SH-SY5Y (cell line): ENCODE results near the gene SLC25A1.

Experiments used
- GATA2 ChIP-seq: IDR thresholded peaks from 2 replicates; pipeline ENCODE4 v1.6.1; 2011; ENCODE audit warnings: mild to moderate bottlenecking, low read depth, low read length
- GATA3 ChIP-seq: IDR thresholded peaks from 2 replicates; pipeline ENCODE4 v1.6.1; 2011; ENCODE audit warnings: low read depth, mild to moderate bottlenecking, low read length, moderate library complexity

Gene SLC25A1

DNA sequence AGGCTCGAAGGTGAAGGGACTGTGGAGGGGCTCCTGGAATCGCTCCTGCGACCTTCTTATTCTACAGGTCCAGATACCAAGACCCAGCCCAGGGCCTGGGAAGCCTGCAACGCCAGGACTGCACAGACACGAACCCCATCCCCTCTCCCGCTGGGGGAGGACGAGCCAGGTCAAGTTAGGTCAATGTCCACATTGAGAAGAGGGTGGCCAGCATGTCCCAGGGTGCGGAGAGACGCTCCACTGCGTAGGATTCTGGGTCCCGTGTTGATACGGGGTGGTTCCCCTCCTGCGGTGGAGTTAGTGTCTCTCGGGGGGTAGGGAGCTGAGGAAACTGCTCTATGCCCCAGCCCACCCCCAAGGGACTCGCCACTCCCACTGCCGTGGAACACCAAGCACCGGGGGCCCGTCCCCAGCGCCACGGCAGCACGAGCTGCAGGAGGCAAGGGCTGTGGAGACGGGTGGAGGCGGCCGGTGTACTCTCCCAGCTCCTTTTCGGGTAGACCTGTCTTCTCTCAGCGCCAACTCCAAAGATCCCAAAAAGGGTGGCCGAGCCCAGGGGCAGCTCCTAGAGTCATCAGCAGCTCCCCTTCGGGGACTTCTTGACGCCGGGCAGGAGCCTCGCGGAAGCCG is 30.0 kb downstream of the SLC25A1 start:
- no peak for TF ChIP-seq GATA3

DNA sequence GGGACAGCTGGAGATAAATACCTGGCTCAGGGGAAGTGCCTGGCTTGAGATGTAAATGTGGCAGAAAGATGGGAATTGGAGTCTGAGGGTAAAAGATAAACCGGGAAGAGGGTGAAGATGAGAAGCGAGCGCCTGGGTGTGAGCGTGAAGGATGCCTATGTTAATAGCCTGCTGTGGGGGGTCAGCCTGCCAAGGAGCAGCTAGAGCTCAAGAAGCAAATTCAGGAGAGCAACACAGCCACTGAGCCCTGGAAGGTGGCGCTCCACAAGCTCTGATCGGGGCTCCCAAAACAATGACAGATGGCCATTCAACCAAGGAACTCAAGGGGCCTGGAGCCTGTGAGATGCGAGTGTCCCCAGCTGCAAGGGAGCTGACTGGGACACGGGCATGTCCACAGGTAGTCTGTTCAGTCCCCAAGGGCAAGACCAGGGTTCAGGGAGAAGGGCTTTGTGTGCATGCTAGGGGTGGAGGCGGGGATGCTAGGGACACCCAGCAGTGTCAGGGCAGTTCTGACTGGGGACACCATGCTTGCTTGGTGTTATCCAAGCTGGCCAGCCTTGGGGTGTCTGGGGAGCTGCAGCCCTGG is 31.2 kb downstream of the SLC25A1 start:
- TF ChIP-seq GATA3, result no peak
- no peak for TF ChIP-seq GATA2

- TF ChIP-seq GATA3, result no peak
- TF ChIP-seq GATA2, result no peak
Measured at GRCh38 chr22:19146215-19146968, 32.1 kb downstream of the SLC25A1 start.

DNA sequence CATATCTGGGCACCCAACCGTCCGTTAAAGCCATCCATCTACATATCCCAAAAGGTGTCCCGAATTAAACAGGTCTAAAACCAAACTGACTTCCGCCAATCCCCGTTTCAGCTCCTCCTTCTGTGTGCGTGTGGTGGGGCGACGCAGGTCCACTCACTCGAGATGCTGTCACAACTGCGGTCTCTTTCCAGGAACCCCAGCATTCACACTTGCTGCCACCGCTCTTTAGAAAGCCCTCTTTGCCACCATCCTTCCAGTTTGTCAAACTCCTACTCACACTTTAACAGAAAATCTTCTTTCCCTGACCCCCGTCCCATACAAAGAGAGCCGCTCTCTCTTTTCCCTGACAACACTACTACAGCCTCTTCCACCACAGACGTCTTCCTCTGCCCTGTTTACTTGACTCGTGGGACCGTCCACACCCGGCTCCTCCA is 34.6 kb downstream of the SLC25A1 start:
- no peak for TF ChIP-seq GATA3

DNA sequence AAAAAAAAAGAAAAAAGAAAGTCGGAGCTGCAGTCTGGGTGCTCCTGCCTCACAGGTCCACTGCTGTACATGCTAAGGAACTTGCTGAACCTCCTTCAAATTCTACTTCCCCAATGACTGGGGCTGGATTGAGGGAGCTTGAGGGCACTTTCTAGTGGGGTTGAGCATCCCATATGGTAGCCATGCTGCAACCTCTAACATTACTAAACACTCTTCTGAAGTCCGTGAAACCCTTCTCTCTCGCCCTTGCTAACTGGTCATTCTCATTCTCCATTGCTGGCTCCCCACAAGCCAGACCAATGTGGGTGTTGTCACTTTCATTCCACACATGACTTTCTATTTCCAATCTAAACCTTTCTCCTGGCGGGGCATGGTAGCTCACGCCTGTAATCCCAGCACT is 35.3 kb downstream of the SLC25A1 start:
- TF ChIP-seq GATA2, result no peak
- TF ChIP-seq GATA3, result no peak

DNA sequence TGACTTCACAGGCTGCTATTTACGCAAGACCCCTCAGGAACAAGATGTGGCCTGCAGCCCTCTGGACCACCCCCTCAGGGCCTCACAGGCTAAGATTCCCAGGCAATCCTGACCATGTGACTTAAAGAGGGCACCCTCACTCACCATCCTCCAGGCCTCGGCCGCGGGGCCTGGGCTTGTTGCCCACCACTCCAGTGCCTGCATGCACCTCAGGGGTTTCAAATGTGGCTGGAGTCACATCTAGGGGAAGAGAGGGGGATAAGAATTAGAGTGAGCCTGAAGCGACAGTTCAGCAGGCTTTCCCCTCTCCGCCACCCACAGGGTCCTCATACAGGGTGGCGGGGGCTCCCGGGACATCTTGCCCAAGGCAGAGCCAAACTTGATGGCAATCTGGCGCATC is 36.1 kb downstream of the SLC25A1 start:
- no peak for TF ChIP-seq GATA2
- TF ChIP-seq GATA3, result no peak

DNA sequence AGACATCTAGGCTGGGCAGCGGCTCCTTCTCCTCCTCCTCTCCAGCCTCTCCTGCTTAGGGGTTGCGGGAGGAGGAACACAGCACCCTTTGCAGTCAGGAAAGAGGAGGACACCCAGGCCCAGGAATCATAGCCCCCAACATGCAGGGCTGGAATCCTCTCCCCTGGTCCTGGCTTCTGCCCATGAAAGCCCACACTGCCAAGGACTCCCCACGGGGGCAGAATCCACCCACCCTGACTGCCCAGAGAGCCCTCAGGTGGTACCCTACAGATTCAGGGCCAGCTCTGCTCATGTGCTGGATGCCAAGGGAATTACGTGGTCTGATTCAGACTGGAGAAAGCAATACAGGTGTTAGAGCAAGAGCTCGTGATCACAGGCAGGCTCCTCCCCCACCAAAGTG is 38.6 kb downstream of the SLC25A1 start:
- no peak for TF ChIP-seq GATA2
- TF ChIP-seq GATA3, result no peak

GRCh38 chr22:19139001-19139356 is 39.6 kb downstream of the SLC25A1 start:
- TF ChIP-seq GATA3 (no peak), GATA2 (no peak)

GRCh38 chr22:19138217-19139000 is 40.1 kb downstream of the SLC25A1 start:
- no peak for TF ChIP-seq GATA3
- TF ChIP-seq GATA2, result no peak

DNA sequence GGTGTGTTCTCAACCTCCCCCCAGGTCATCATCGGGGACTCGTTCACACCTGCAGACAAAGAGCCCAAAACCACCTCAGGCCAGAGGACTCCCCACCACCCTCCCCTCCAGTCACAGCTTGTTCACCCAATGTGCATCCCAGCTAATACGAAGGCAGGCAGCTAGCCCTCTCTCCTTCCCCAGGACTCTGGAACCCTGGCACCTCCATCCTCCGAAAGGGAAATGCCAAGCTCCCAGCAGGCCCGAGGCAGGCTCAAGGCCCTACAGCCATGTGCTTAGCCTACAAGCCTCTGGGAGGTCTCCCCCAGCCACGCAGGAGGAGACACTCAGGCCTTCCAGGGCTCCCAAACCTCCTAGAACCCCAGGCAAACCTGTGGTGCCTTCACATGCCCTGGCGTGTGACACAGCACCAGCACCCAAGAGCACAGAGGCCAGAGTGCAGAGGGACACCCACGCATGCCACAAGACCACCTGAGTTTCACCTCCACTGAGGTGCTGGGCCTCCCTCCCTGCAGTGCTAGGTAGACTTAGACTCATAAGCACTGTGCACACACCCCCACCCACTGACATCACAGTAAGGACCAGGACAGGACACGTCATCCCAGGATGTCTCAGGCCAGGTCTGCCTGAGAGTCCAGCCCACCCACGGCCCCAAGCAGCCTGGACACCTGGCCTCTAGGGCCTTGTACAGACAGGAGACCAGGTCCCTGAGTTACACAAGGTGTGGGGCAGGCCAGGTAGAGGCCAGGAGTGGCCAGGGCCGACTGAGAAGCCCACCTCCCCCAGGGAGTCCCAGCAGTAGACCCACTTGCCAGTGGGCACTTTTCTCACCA is 40.9 kb downstream of the SLC25A1 start:
- TF ChIP-seq GATA3, result no peak
- no peak for TF ChIP-seq GATA2

GRCh38 chr22:19136915-19137314 is 41.6 kb downstream of the SLC25A1 start:
- TF ChIP-seq GATA3 (no peak), GATA2 (no peak)

- no peak for TF ChIP-seq GATA2
- no peak for TF ChIP-seq GATA3
Measured at GRCh38 chr22:19134874-19135273, 43.7 kb downstream of the SLC25A1 start.

GRCh38 chr22:19134176-19134831 is 44.2 kb downstream of the SLC25A1 start:
- TF ChIP-seq GATA3, result no peak
- no peak for TF ChIP-seq GATA2
